PC-9 (cell line): ENCODE results near the gene PHACTR1. TPM values are rescaled to one million over a fixed set of nuclear protein-coding genes. Genes with fewer than 3 reads are reported as not detected.

Experiments
- BruUV-seq: library from RNA; stranded (reverse); fragments of 400-500 nt; replicated peaks from 2 replicates; lab custom pipeline; 2021; lab: Mats Ljungman, UMichigan
- CTCF ChIA-PET: fragments of 300-600 bp; sonication (Branson Sonifier 250); formaldehyde crosslinking; loops from one replicate; lab custom pipeline; 2022; ENCODE audit warnings: antibody characterized with exemption; lab: Charles Lee
- POLR2A ChIA-PET: fragments of 300-600 bp; sonication (Branson Sonifier 250); formaldehyde crosslinking; loops from one replicate; lab custom pipeline; 2022; ENCODE audit warnings: antibody characterized with exemption; ENCODE audit not compliant: unreplicated experiment; lab: Charles Lee
- DNase-seq, 2 experiments: peaks; one replicate each; pipeline versions ENCODE4 v3.0.0 to v3.0.0-alpha.2; 2015 to 2022; ENCODE audit warnings: mixed read lengths in 1 of 2
- H2AFZ ChIP-seq: fragments of 200-600 bp; sonication (generic); 2 replicates; pipeline ENCODE4 v1.8.1; 2017; ENCODE audit warnings: antibody characterized with exemption
- H3F3A ChIP-seq: fragments of 200-600 bp; sonication (generic); 2 replicates; pipeline ENCODE4 v1.8.1; 2017; ENCODE audit warnings: antibody characterized with exemption, mild to moderate bottlenecking, low read depth; ENCODE audit not compliant: insufficient read depth
- H3K27ac ChIP-seq: fragments of 200-600 bp; sonication (generic); 2 replicates; pipeline ENCODE4 v1.6.1; 2016; ENCODE audit warnings: mixed run types
- H3K27me3 ChIP-seq: fragments of 200-600 bp; sonication (generic); 2 replicates; pipeline ENCODE4 v1.6.1; 2016; ENCODE audit warnings: low read depth, mixed run types; ENCODE audit not compliant: insufficient read depth
- H3K36me3 ChIP-seq: fragments of 200-600 bp; sonication (generic); 2 replicates; pipeline ENCODE4 v1.6.1; 2016; ENCODE audit warnings: low read depth, mixed run types
- H3K4me1 ChIP-seq: fragments of 200-600 bp; sonication (generic); replicated peaks from 2 replicates; pipeline ENCODE4 v1.6.1; 2016; ENCODE audit warnings: mixed run types; ENCODE audit not compliant: insufficient read depth
- H3K4me2 ChIP-seq: fragments of 200-600 bp; sonication (generic); 2 replicates; pipeline ENCODE4 v1.6.1; 2017; ENCODE audit warnings: mixed run types
- H3K4me3 ChIP-seq: fragments of 200-600 bp; sonication (generic); 2 replicates; pipeline ENCODE4 v1.6.1; 2016; ENCODE audit warnings: mixed run types
- H3K79me2 ChIP-seq: fragments of 200-600 bp; sonication (generic); 2 replicates; pipeline ENCODE4 v1.6.1; 2017; ENCODE audit warnings: low read depth, mixed run types
- H3K9me2 ChIP-seq: fragments of 200-600 bp; sonication (generic); 2 replicates; pipeline ENCODE4 v1.8.1; 2017; ENCODE audit warnings: mild to moderate bottlenecking; ENCODE audit not compliant: insufficient read depth
- H3K9me3 ChIP-seq: fragments of 200-600 bp; sonication (generic); 2 replicates; pipeline ENCODE4 v1.8.1; 2016; ENCODE audit warnings: low read depth; ENCODE audit not compliant: insufficient read depth
- H4K20me1 ChIP-seq: fragments of 200-600 bp; sonication (generic); 2 replicates; pipeline ENCODE4 v1.8.1; 2017; ENCODE audit not compliant: insufficient read depth
- EZH2 ChIP-seq: fragments of 200-600 bp; sonication (generic); IDR thresholded peaks from 2 replicates; pipeline ENCODE4 v1.8.0; 2017; ENCODE audit warnings: antibody characterized with exemption, low read depth
- intact Hi-C: fragments of 100-400 bp; cut with micrococcal nuclease; formaldehyde crosslinking; loops from one replicate; pipeline ENCODE4 v1.10.0; 2022; ENCODE audit not compliant: unreplicated experiment
- total RNA-seq: library from RNA; stranded (reverse); gene quantifications from 2 replicates; pipeline ENCODE4 v1.2.3, GENCODE V29; 2021
- TF ChIP-seq, protein P1 (sequence below): fragments of 200-600 bp; sonication (generic); conservative IDR thresholded peaks from 2 replicates; pipeline ENCODE4 v1.6.1; 2017; ENCODE audit warnings: mixed run types, antibody characterized with exemption, mild to moderate bottlenecking, moderate library complexity

Gene PHACTR1
- total RNA-seq, 1 experiment from 2014 or later = not detected

DNA sequence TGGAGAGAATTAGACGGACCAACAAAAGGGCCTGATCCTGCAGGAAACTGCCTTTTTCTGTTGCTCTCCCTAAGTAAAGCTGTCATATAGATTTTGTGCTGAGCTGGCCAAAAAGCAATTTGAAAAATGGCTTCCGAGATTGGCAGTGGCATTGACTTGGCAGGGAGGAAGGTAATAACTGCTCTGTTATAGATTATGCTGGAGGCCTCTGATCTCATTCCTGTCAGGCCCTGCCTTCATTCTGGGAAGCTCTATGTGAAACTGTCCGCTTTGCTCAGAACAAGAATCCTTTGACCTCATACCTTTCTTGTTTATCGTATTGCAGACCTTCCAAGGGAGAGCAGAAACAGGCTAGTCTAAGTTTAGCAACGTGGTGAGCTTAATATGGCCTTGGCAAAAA lies 234.4 kb downstream of the PHACTR1 start:
- Histone ChIP-seq H3K4me1 (no peaks in the 10 kb centered on the region), H3K27me3 (peaks cover 65% of the 10 kb centered on the region), H3K4me2 (no peak overlapping the region), H3K4me3 (no peak overlapping the region), H3K36me3 (no peaks in the 10 kb centered on the region), H3K9me3 (no peaks in the 10 kb centered on the region), H3K9me2 (no peaks in the 10 kb centered on the region), H3F3A (no peaks in the 10 kb centered on the region), H4K20me1 (no peaks in the 10 kb centered on the region), H3K79me2 (no peaks in the 10 kb centered on the region), H3K27ac (no peak overlapping the region), H2AFZ (no peak overlapping the region)
- DNase-seq = no peak
- no TSS peak for BruUV-seq
- TF ChIP-seq EZH2 = no peak
- TF ChIP-seq, protein P1, sequence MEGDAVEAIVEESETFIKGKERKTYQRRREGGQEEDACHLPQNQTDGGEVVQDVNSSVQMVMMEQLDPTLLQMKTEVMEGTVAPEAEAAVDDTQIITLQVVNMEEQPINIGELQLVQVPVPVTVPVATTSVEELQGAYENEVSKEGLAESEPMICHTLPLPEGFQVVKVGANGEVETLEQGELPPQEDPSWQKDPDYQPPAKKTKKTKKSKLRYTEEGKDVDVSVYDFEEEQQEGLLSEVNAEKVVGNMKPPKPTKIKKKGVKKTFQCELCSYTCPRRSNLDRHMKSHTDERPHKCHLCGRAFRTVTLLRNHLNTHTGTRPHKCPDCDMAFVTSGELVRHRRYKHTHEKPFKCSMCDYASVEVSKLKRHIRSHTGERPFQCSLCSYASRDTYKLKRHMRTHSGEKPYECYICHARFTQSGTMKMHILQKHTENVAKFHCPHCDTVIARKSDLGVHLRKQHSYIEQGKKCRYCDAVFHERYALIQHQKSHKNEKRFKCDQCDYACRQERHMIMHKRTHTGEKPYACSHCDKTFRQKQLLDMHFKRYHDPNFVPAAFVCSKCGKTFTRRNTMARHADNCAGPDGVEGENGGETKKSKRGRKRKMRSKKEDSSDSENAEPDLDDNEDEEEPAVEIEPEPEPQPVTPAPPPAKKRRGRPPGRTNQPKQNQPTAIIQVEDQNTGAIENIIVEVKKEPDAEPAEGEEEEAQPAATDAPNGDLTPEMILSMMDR = no peak
- intact Hi-C loops = no loop called here
- ChIA-PET POLR2A (no interaction called here), CTCF (no interaction called here)

- intact Hi-C loops = no loop called here
- POLR2A ChIA-PET = no interaction called here
- CTCF ChIA-PET = no interaction called here
These were observed 234.8 kb downstream of the PHACTR1 start for GRCh38 chr6:12951415-12951814.

GRCh38 chr6:12952318-12952717 lies 235.8 kb downstream of the PHACTR1 start:
- CTCF ChIA-PET = no interaction called here
- BruUV-seq = no TSS peak
- no peaks in the 10 kb centered on the region for H3K9me3 ChIP-seq
- no peaks in the 10 kb centered on the region for H4K20me1 ChIP-seq
- no peaks in the 10 kb centered on the region for H3F3A ChIP-seq
- H3K27me3 ChIP-seq = peaks cover 65% of the 10 kb centered on the region
- POLR2A ChIA-PET = no interaction called here
- no peak for DNase-seq
- no peaks in the 10 kb centered on the region for H3K9me2 ChIP-seq
- no peak for TF ChIP-seq EZH2
- TF ChIP-seq, protein P1 = no peak
- H3K4me2 ChIP-seq = no peak overlapping the region
- no peaks in the 10 kb centered on the region for H3K36me3 ChIP-seq
- intact Hi-C loops = no loop called here
- no peaks in the 10 kb centered on the region for H3K79me2 ChIP-seq
- no peak overlapping the region for H3K27ac ChIP-seq
- no peaks in the 10 kb centered on the region for H3K4me1 ChIP-seq
- H2AFZ ChIP-seq = no peak overlapping the region
- H3K4me3 ChIP-seq = no peak overlapping the region

More at GRCh38 chr6:12951415-12951814, 234.8 kb downstream of the PHACTR1 start:
- no peak for DNase-seq
- no peaks in the 10 kb centered on the region for H3K79me2 ChIP-seq
- H3K27ac ChIP-seq = no peak overlapping the region
- BruUV-seq = no TSS peak
- TF ChIP-seq, protein P1 = no peak
- TF ChIP-seq EZH2 = no peak
- H3K27me3 ChIP-seq = peaks cover 65% of the 10 kb centered on the region
- H3K4me1 ChIP-seq = no peaks in the 10 kb centered on the region
- H3K4me3 ChIP-seq = no peak overlapping the region
- no peak overlapping the region for H2AFZ ChIP-seq
- no peak overlapping the region for H3K4me2 ChIP-seq
- no peaks in the 10 kb centered on the region for H3F3A ChIP-seq
- no peaks in the 10 kb centered on the region for H3K9me2 ChIP-seq
- H3K9me3 ChIP-seq = no peaks in the 10 kb centered on the region
- H4K20me1 ChIP-seq = no peaks in the 10 kb centered on the region
- H3K36me3 ChIP-seq = no peaks in the 10 kb centered on the region
